Duodenal mucosa (tissue), 2 donors: ENCODE data around the gene HSPA4.
"Not testable (repeated sequence)": the region's sequence is repeated elsewhere in the genome, so short reads cannot be mapped to it uniquely, and the experiment has no call there.

ENCODE experiments used
- H3K27ac ChIP-seq: one replicate; pipeline ENCODE4 v1.7.0; 2013; ENCODE audit warnings: low read depth, low read length
- H3K27me3 ChIP-seq, 2 donors: one replicate each; pipeline ENCODE4 v1.7.0; 2013; ENCODE audit warnings: low read length in 2 of 2, control low read depth in 1 of 2; ENCODE audit not compliant: insufficient read depth in 2 of 2, control insufficient read depth in 1 of 2
- H3K36me3 ChIP-seq, 2 donors: one replicate each; pipeline ENCODE4 v1.7.0; 2013; ENCODE audit warnings: low read length in 2 of 2, control low read depth in 1 of 2; ENCODE audit not compliant: insufficient read depth in 2 of 2, control insufficient read depth in 1 of 2
- H3K4me1 ChIP-seq, 2 donors: one replicate each; pipeline ENCODE4 v1.7.0; 2013; ENCODE audit warnings: low read length in 2 of 2, control low read depth in 1 of 2; ENCODE audit not compliant: insufficient read depth in 2 of 2, control insufficient read depth in 1 of 2
- H3K4me3 ChIP-seq, 2 donors: one replicate each; pipeline ENCODE4 v1.7.0; 2013; ENCODE audit warnings: low read length in 2 of 2, low read depth in 1 of 2
- H3K9ac ChIP-seq, 2 donors: one replicate each; pipeline ENCODE4 v1.7.0; 2013; ENCODE audit warnings: low read length in 2 of 2, low read depth in 1 of 2
- H3K9me3 ChIP-seq, 2 donors: one replicate each; pipeline ENCODE4 v1.7.0; 2013; ENCODE audit warnings: low read length in 2 of 2, control low read depth in 1 of 2; ENCODE audit not compliant: control insufficient read depth in 1 of 2

HSPA4 gene

DNA sequence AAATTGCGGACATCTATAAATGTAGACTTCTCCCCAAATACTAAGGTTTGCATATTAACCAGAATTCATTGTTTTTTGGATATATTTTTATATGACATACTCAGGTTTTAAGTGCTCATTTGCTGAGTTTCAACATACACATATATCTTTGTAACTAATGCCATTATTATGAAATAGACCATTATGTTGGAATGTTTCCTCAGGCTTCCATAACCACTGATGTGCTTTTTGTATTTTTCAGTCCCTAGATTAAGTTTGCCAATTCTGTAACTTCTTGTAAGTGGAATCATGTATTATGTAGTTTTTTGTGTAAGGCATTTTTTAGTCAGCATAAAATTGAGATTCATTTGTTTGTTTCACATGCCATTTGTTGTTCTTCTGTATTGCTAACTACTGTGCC is 32.1 kb downstream of the HSPA4 start:
- H3K36me3 ChIP-seq, result peaks cover 15 to 44% of the 10 kb centered on the region in 2 donors
- no peak overlapping the region for H3K4me3 ChIP-seq
- H3K27me3 ChIP-seq, result no peaks in the 10 kb centered on the region
- no peaks in the 10 kb centered on the region for H3K9me3 ChIP-seq
- no peaks in the 10 kb centered on the region for H3K4me1 ChIP-seq
- H3K27ac ChIP-seq, result no peak overlapping the region
- H3K9ac ChIP-seq, result no peak overlapping the region

DNA sequence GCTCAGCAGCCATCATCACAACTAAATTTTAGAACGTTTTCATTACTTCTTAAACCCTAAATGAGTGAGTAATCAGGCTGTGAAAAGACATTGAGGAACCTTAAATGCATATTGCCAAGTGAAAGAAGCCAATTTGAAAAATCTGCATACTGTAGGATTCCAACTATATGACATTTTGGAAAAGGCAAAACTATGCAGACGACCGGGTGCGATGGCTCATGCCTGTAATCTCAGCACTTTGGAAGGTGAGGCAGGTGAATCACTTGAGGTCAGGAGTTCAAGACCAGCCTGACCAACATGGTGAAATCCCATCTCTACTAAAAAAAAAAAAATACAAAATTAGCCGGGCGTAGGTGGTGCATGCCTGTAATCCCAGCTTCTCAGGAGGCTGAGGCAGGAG is 33.4 kb downstream of the HSPA4 start:
- H3K9me3 ChIP-seq, H3K27ac ChIP-seq, H3K4me1 ChIP-seq, H3K9ac ChIP-seq, H3K4me3 ChIP-seq, H3K27me3 ChIP-seq: not testable (repeated sequence)
- H3K36me3 ChIP-seq, result peaks cover 23 to 55% of the 10 kb centered on the region in 2 donors

DNA sequence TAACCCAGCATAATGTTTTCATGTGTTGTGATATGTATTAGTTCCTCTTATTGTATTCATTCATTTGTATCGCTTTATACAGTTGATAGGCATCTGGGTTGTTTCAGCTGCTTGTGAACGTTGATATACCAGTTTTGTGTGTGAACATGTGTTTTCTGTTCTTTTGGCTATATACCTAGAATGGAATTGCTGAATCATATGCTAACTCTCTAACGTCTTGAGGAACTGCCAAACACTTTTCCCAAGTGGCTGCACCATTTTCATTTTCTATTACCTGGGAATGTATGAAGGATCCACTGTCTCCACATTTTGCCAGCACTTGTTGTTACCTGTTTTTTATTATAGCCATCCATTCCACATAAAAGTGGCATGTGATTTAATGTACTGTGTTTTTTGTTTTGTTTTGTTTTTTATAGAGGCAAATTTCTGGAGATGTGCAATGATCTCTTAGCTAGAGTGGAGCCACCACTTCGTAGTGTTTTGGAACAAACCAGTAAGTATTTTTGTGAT is 34.6 kb downstream of the HSPA4 start:
- Histone ChIP-seq H3K27me3 (no peaks in the 10 kb centered on the region), H3K36me3 (peaks cover 27 to 60% of the 10 kb centered on the region in 2 donors), H3K4me3 (no peak overlapping the region), H3K9ac (no peak overlapping the region), H3K9me3 (no peaks in the 10 kb centered on the region), H3K27ac (no peak overlapping the region), H3K4me1 (no peaks in the 10 kb centered on the region)

DNA sequence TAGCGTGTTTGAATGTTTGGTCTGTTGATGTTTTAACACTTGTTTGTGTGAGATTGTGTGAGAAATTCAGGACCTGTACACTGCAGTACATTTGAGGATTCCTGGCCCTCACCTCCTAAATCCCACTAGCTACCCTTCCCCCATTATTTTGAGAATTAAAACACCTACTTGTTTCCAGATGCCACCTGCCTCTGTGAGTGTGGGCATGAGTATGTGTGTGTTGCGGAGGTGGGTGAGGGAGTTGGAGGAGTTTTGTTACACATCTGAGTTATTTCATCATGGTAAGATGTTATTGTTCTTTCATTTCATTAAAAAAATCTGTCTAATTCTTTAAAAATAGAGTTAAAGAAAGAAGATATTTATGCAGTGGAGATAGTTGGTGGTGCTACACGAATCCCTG is 36.3 kb downstream of the HSPA4 start:
- Histone ChIP-seq H3K9ac (no peak overlapping the region), H3K36me3 (peaks cover 29 to 68% of the 10 kb centered on the region in 2 donors), H3K27me3 (no peaks in the 10 kb centered on the region), H3K4me3 (no peak overlapping the region), H3K27ac (no peak overlapping the region), H3K4me1 (no peaks in the 10 kb centered on the region), H3K9me3 (no peaks in the 10 kb centered on the region)

DNA sequence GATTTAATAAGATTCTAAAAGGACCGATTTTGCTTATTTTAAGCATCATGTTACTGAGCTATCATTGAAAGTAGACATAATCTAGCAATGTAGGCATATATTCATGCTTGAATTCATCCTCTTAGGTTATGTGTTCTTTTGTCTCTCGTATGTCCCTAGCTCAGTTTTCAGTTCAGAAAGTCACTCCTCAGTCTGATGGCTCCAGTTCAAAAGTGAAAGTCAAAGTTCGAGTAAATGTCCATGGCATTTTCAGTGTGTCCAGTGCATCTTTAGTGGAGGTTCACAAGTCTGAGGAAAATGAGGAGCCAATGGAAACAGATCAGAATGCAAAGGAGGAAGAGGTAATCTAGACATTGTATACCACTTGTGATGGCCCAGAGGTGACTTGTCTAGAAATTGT is 39.2 kb downstream of the HSPA4 start:
- Histone ChIP-seq H3K4me3 (no peak overlapping the region), H3K4me1 (no peaks in the 10 kb centered on the region), H3K36me3 (peaks cover 31 to 74% of the 10 kb centered on the region in 2 donors), H3K27me3 (no peaks in the 10 kb centered on the region), H3K9ac (no peak overlapping the region), H3K9me3 (no peaks in the 10 kb centered on the region), H3K27ac (no peak overlapping the region)

DNA sequence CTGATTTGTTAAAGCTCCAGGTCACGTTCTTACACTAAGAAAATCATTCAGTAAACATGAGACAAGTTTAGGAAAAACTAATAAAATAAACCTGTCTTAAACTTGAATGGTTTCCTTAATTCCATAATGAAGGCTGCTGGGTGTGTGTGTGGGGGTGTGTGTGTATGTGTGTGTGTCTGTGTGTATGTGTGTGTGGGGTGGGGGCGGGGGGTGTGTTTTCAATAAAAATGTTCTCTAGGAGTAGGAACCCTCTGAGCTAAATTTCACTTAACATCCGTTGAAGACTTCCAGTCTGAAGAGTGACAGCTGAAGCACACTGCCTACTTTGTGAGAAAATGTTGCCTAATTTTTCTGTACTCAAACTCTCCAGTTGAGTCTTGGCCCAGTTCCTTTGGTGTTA is 54.5 kb downstream of the HSPA4 start:
- Histone ChIP-seq H3K4me3 (no peak overlapping the region), H3K9me3 (no peaks in the 10 kb centered on the region), H3K4me1 (no peaks in the 10 kb centered on the region), H3K27me3 (no peaks in the 10 kb centered on the region), H3K9ac (no peak overlapping the region), H3K27ac (no peak overlapping the region), H3K36me3 (peaks cover 22 to 40% of the 10 kb centered on the region in 2 donors)

DNA sequence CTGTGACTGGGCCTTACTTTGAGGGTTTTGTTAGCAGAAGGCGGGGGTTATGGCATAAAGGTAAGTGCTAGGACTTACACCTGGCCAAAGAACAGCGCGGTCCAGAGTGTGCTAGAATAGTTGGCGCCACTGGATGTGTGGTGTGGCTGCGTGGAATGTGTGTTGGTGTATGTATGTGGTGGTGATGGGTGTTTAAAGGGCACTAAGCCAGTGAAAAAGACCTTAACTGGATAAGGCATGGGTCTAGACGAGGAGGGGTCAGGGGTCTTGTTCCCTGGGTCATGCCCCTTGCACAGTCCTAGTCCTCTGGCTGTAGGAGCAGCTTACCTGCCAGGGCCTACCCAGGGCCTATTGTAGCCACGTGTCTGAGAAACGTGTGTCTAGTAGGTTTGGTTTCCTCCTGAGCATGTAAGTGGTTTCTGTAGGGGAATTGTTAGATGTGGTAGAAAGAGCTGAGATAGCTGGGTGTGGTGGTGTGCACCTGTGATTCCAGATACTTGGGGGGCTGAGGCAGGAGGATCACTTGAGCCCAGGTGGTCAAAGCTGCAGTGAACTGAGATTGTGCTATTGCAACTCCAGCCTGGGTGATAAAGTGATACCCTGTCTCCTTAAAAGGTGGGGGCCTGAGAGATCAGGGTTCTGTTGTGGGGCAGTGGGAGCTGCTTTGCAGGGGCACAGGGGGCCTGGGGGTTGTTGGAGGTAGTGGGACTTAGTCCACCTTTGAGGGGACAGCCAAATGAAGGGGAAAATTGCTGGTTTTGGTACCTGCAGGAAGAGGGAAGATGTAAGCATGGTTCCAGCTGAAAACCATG is 55.2 kb downstream of the HSPA4 start:
- Histone ChIP-seq H3K36me3 (peaks cover 22 to 36% of the 10 kb centered on the region in 2 donors), H3K9ac (no peak overlapping the region), H3K4me1 (no peaks in the 10 kb centered on the region), H3K9me3 (no peaks in the 10 kb centered on the region), H3K27me3 (no peaks in the 10 kb centered on the region), H3K4me3 (no peak overlapping the region), H3K27ac (no peak overlapping the region)

DNA sequence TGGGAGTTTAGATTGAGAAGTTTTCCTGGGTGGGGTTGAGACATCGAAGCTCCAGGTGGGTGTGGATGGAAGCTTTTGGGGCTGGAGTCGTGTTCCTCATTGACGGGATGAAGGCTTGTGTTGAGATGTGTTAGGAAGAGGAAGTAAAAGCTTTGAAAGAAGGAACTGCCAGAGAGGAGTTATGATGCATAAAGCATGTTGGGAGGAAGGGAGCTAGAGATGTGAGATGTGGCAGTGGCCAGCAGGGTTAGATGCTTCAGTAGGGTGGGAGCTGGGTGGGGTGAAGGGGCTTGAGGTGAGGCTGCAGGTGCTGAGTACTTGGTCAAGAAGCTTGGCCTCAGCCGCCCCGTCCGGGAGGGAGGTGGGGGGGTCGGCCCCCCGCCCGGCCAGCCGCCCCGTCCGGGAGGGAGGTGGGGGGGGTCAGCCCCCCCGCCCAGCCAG is 56.7 kb downstream of the HSPA4 start:
- Histone ChIP-seq H3K4me3 (no peak overlapping the region), H3K36me3 (peaks cover 17 to 22% of the 10 kb centered on the region in 2 donors), H3K27me3 (no peaks in the 10 kb centered on the region), H3K9ac (no peak overlapping the region), H3K4me1 (no peaks in the 10 kb centered on the region), H3K9me3 (no peaks in the 10 kb centered on the region), H3K27ac (no peak overlapping the region)

DNA sequence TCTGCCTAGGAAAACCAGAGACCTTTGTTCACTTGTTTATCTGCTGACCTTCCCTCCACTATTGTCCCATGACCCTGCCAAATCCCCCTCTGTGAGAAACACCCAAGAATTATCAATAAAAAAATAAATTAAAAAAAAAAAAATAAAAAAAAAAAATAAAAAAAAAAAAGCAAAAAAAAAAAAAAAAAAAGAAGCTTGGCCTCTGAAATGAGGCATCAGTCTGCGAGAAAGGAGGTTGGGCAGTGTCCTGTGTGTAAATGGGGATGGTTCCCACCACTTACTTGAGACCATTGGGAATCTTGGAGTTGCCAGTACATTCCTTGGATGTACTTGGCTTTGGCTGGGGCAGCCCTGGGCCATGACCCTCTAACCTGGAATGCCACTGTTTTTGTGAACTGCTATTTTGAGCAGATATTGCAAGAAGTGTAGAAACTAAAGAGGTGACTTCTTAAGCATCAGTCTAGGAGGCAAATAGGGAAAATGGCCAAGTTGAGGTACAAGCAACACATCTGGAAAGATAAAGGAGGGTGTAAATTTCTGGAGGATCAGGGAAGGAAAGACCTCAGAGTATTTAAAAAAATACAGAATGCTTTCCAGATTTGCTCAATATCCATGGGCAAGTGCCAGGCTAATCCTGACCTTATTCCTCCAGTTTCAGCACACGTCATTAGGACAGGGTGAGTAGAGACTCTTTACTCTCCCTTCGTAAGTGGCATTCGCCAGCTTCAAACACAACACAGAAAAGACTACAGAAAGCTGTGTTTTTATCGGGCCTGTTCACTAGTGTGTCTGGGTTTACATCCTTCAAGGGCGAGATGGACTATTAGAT is 58.1 kb downstream of the HSPA4 start:
- Histone ChIP-seq H3K27ac (no peak overlapping the region), H3K9ac (no peak overlapping the region), H3K4me3 (no peak overlapping the region), H3K27me3 (no peaks in the 10 kb centered on the region), H3K4me1 (no peaks in the 10 kb centered on the region), H3K9me3 (no peaks in the 10 kb centered on the region), H3K36me3 (peaks cover 6 to 8% of the 10 kb centered on the region in 2 donors)

DNA sequence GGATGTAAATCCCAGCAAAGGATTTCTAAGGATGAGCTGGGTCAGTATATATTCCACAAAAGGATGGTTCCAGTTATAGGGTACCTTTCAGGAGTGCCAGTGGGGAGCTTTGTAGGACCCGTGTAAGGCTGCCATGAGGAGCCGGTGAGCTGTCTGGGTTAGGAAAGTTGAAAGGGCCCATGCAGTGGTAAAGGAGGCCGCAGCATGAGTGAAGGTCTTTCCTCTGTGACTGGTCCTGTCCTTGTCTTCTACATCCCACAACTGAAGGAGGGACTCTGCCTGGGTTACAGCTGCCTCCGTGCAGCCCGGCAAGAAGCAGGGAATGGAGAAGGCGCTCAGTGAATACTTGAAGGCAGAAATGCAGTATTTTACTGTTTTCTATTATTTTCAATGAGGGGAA is 58.9 kb downstream of the HSPA4 start:
- H3K9ac ChIP-seq, result no peak overlapping the region
- no peak overlapping the region for H3K27ac ChIP-seq
- no peak overlapping the region for H3K4me3 ChIP-seq
- no peaks in the 10 kb centered on the region for H3K4me1 ChIP-seq
- H3K9me3 ChIP-seq, result no peaks in the 10 kb centered on the region
- peaks cover 0 to 1% of the 10 kb centered on the region in 2 donors for H3K36me3 ChIP-seq
- no peaks in the 10 kb centered on the region for H3K27me3 ChIP-seq
